NCI-H446 treated with DMSO at 0.1 percent for 48 hours (cell line): ENCODE results near the gene CSMD2.
"Not testable (repeated sequence)": the region's sequence is repeated elsewhere in the genome, so short reads cannot be mapped to it uniquely, and the experiment has no call there.

Experiments used
- DNase-seq: peaks from one replicate; lab custom pipeline; 2025; lab: John Stamatoyannopoulos, UW

CSMD2 gene

DNA sequence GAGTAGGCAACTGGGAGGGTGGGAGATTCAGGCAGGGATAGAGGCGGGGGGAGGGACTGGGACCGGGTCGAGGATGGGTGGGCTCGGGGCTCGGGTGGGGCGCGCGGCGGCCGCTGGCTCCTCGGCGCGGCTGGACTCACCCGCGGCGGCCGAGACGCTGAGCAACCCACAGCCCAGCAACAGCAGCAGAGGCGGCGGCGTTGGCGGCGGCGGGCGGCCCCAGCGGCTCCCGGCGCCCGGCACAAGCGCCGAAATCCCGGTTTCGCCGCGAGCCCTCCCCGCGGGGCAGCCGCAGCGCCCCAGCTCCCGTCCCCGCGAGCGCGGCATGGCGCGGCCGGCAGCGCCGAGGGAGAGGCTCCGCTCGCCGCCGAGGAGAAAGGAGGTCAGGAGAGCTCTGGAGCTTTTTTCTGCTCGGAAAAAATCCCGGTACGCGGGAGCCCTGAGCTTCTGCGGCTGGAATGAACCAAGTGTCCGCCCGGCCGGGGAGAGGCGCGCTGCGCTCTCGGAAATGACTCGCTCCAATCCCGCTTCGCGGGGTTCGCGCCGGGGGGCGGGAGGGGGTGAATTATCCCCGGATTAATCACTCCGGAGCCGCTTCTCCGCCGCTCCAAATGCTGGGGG is at the start of gene CSMD2:
Gene CSMD2, minus strand, starts transcription at position 460 of the 621 bp plus-strand sequence. Its CDS starts 133 bp downstream, at position 327.
- no peak for DNase-seq

DNA sequence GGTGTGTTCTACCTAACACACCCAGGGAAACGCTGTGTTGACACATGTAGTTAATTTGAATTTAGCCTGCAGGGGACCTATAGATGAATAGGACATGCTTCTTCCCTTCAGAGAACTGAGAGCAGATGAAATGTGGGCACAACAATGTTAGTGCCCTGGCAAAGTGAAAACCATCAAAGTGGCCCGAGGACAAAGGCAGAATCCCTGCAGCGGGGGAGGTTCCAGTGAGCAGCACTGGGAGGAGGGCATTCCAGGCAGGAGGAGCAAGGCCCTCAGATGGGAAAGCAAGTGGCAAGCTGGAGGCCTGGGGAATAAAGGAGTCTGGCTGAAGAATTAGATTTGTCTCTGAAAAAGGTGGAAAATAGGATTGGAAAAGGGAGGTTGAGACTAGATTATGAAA is 48.9 kb upstream of the CSMD2 start:
- no peak for DNase-seq

GRCh38 chr1:34212673-34213072 is 47.6 kb upstream of the CSMD2 start:
- DNase-seq, result no peak

DNA sequence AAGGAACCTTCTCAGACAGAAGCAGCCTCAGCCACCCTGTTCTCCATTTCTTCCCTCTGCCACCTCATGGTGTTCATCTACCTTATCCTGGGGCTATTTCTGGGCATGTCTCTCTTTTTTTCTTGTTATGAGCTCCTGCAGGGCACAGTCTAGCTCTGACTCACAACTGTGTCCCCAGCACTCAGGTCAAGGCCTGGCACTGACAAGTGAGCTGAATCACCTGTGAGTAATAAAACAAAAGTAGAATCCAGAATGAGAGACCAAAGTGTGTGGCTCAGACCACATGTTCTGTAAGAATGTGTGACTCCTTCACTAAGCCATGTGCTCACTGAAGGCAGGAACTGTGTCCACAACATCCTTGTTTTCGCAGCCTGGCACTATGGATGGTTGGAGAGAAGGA is 34.9 kb upstream of the CSMD2 start:
- DNase-seq, result no peak

GRCh38 chr1:34192621-34193020 is 27.6 kb upstream of the CSMD2 start:
- DNase-seq, result no peak

DNA sequence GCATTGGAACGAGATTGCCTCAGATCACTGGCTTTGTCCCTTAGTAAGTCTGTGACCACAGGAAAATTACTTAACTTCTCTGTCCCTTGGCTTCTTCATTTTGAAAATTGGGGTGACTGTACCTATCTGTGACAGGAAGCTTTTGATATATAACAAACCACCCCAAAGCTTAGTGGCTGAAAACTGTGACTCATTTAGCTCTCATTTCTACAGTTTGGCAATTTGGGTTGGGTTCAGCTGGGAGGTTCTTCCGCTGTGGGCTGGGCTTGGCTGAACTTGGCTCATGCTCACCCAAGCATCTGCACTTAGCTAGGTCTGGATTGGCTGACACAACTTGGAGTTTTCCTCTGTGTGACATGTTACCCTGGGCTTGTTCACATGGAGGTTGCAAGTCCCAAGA is 25.7 kb upstream of the CSMD2 start:
- DNase-seq, result no peak

DNA sequence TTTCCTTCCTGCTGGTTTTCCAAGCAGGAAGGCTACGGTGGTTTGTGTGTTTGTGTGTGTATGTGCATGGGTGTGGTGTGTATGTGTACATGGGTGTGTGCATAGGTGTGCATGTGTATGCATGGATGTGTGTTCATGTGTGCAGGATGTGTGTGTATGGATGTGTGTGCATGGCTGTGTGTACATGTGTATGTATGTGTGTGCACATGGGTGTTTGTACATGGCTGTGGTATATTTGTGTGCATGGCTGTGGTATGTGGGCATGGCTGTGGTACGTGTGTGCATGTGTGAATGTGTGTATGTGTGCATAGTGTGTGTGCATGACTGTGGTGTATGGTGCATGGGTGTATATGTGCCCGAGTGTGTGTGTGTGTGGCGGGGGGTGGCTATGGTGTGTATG is 24.0 kb upstream of the CSMD2 start:
- DNase-seq, result no peak

- DNase-seq, result no peak
Measured at GRCh38 chr1:34188418-34188817, 23.4 kb upstream of the CSMD2 start.

- DNase-seq, result no peak
Measured at GRCh38 chr1:34186741-34187494, 21.9 kb upstream of the CSMD2 start.

DNA sequence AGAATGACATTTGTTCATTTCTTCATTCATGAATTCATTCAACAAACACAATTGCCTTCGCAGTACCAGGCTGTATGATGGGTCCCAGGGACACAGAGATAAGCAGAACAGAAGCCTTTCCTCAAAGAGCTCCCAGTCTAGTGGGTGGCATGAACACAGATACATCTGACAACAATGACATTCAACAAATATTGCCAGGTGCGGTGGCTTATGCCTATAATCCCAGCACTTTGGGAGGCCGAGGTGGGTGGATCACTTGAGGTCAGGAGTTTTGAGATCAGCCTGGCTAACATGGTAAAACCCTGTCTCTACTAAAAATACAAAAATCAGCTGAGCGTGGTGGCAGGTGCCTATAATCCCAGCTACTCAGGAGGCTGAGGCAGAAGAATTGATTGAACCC is 18.4 kb upstream of the CSMD2 start:
- not testable (repeated sequence) for DNase-seq

- no peak for DNase-seq
Measured at GRCh38 chr1:34178072-34178471, 13.0 kb upstream of the CSMD2 start.

- DNase-seq, result no peak
Measured at GRCh38 chr1:34176830-34177603, 12.0 kb upstream of the CSMD2 start, which contains the start of gene C1orf94. Gene C1orf94 (plus strand): TSS chr1:34176907. CDS start chr1:34177790, 883 bp downstream.

DNA sequence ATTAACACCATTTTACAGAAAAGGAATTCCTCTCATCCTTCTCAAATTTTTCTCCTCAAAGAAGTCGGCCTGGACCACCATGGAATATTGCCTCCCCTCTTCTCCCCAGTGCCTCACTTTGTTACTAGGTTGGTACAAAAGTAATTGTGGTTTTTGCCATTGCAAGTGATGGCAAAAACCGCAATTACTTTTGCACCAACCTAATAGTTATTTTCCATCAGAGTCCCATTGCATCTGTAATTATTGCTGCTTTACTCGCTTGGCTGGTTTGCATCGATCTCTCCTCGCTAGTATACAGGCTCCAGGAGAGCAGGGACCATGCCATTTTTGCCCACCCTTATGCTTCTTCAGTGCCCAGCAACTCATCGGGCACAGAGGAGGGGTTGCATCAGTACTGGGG is 10.7 kb upstream of the CSMD2 start:
- no peak for DNase-seq

GRCh38 chr1:34167389-34167788 is 2.4 kb upstream of the CSMD2 start:
- no peak for DNase-seq

DNA sequence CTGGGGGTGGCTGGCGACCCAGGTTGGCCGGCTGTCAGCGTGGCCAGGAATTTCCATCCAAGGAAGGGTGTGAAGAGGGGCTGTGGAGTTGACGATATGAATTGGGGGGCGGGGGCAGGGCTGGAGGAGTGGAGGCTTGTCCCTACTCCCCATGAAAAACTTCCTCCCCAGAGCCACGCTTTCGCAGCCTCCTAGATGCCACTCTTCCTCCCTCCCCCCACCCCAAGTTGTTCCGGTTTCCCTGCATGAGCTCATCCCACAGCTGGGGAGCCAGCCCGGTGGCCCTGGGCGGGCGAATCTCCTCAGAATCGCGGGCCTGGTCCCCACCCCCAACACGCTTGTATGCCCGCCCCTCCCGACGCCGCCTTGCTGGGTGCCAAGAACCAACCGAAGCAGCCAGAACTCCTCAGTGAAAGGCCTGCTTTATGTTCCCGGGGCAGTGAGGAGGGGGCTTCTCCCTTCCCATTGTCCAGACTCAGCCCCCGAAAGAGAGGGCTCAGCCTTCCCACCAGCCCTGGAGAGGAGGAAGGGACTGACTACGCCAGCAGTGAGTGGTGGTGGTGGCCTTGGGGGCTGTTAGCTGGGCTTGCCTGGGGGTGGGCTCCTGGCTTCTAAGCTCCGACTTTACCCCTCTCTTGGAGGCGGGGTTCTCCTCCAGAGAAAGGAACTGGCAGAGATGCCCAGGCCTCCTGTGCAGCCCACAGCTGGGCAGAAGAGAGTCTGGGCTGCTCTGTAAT is 1.8 kb upstream of the CSMD2 start:
- no peak for DNase-seq

DNA sequence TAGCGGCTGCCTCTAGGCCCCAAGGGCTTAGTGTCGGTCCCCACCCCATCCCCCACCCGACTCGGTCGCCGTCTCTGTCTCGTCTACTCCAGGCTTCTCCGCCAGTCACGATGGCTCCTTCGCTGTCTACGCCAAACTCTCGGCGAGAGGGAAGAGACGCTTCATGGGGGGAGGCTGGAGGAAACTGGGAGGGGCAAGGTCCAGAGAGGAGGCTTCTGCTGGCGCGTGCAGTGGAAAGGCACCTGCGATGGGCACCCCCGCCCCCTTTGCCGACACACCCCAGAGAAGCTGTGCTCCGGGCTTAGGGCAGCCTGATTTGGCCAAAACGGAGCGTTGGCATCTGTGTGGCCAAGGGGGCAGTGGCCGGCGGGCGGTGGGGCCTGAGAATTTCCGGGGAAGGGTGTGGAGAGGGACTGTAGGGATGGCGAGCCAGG is 1.2 kb upstream of the CSMD2 start:
- no peak for DNase-seq

DNA sequence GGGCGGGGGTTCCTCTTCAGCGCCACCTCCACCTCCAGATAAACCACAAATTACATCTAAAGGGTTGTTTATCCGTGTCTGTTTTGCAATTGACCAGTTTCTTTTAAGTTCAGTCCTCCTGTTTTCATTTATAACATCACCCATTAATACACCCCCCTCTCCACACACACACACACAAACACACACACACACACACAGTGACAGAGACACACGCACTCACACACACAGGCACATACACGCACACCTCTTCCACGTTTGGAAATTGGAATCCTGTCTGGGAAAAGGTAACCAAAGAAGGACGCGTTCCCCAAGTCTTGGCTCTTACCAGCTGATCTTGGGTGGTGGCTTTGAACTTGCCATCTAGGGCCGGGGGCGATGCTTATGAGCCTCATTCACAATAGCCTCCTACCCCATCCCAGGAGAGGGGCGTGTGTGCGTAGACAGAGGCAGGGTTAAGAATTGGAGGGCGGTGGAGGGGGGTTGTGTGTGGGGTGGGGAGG is 442 bp upstream of the CSMD2 start:
- no peak for DNase-seq

GRCh38 chr1:34163792-34164731 is 968 bp downstream of the CSMD2 start:
- no peak for DNase-seq

DNA sequence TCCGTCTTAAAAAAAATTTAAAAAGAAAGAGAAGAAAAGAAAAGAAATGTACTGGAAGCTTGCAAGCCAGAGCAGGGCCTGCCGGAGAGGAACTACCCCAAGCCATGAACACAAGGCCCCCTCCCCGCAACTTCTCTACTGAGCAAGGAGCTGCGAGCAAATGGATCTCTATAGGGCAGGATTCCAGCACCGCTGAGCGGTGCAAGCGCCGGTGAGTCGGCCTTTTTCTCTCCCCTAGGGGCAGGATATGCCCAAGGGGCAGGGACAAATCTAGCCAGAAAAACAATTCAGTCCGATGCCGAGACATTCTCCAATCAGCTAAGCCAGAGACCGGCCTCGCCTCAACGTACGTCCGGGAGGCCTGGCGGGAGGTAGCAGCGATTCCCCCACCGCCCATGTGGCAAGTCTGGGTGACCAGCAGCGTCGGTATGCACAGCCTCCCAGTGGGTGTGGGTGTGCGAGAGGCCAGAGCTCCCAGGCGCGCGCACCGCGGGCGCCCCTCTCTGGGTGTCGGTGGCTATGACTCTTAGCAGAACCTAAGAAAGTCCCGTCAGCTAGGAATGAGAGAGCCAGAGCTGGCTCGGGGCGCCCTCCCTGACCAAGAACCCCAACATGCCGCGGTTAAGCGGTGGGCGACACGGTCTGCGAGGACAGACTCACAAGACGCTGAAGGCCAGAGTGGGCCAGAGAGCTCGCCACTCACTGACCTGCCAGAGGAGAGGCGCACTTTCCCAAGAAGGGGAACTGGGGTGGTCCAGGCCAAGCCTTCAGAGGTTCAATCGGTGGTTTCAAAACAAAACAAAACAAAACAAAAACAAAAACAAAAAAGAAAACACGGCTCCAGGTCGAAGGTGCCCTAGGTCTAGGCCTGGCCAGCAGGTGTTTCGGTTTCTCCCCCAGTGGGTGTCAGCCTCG is 1.9 kb downstream of the CSMD2 start:
- no peak for DNase-seq

GRCh38 chr1:34156739-34157138 is 8.3 kb downstream of the CSMD2 start:
- no peak for DNase-seq
